CD14-positive monocyte (primary cell): Measurements from ENCODE around the gene TCN2. TPM values are rescaled to one million over a fixed set of nuclear protein-coding genes. Genes with fewer than 3 reads are reported as not detected.

ENCODE experiments used
- DNase-seq, 3 donors: peaks; one replicate each; pipeline ENCODE4 v3.0.0-alpha.2; 2011 to 2022
- H2AFZ ChIP-seq: 2 replicates; pipeline ENCODE4 v1.6.0; 2012; ENCODE audit warnings: mild to moderate bottlenecking, low read depth, low read length, inconsistent platforms; ENCODE audit not compliant: insufficient read depth, poor library complexity, severe bottlenecking
- H3K27ac ChIP-seq, 2 donors: 1 replicate in 1 of 2; 2 replicates in 1 of 2; pipeline ENCODE4 v1.5.1; 2012 to 2013; ENCODE audit warnings: low read length in 2 of 2, control low read depth in 1 of 2, inconsistent platforms in 1 of 2, low read depth in 1 of 2, mild to moderate bottlenecking in 1 of 2
- H3K27me3 ChIP-seq, 2 donors: one replicate each; pipeline versions ENCODE4 v1.6.0 to v1.6.1; 2011 to 2013; ENCODE audit warnings: low read length in 2 of 2; ENCODE audit not compliant: control insufficient read depth in 2 of 2, insufficient read depth in 2 of 2
- H3K36me3 ChIP-seq, 2 donors: replicated peaks in 1 of 2; 1 replicate in 1 of 2; 2 replicates in 1 of 2; pipeline versions ENCODE4 v1.5.1 to v1.6.1; 2012 to 2013; ENCODE audit warnings: low read length in 2 of 2, control low read depth in 1 of 2, inconsistent platforms in 1 of 2, mild to moderate bottlenecking in 1 of 2; ENCODE audit not compliant: insufficient read depth in 2 of 2, control insufficient read depth in 1 of 2
- H3K4me1 ChIP-seq, 2 donors: 1 replicate in 1 of 2; 2 replicates in 1 of 2; pipeline versions ENCODE4 v1.5.1 to v1.6.1; 2012 to 2013; ENCODE audit warnings: low read length in 2 of 2, control low read depth in 1 of 2, inconsistent platforms in 1 of 2, mild to moderate bottlenecking in 1 of 2, moderate library complexity in 1 of 2; ENCODE audit not compliant: insufficient read depth in 2 of 2, control insufficient read depth in 1 of 2
- H3K4me2 ChIP-seq: replicated peaks from 2 replicates; pipeline ENCODE3; 2012; ENCODE audit warnings: low read length, moderate library complexity, mild to moderate bottlenecking; ENCODE audit not compliant: poor library complexity, severe bottlenecking; ENCODE audit errors: extremely low read depth
- H3K4me3 ChIP-seq, 3 experiments: fragments of 200-600 bp in 1 of 3; sonication (generic) in 1 of 3; replicated peaks in 1 of 3; 1 replicate in 2 of 3; 2 replicates in 1 of 3; pipeline ENCODE4 v1.5.1; 2011 to 2013; ENCODE audit warnings: low read length in 3 of 3, mild to moderate bottlenecking in 3 of 3, control low read depth in 2 of 3, low read depth in 2 of 3, inconsistent platforms in 1 of 3, moderate library complexity in 1 of 3
- H3K79me2 ChIP-seq: 2 replicates; pipeline ENCODE4 v1.6.0; 2012; ENCODE audit warnings: mild to moderate bottlenecking, control low read depth, inconsistent platforms, low read length, moderate library complexity; ENCODE audit not compliant: insufficient read depth
- H3K9ac ChIP-seq: 2 replicates; pipeline ENCODE4 v1.6.0; 2017; ENCODE audit warnings: low read length, mild to moderate bottlenecking; ENCODE audit not compliant: insufficient read depth, poor library complexity, severe bottlenecking
- H3K9me3 ChIP-seq, 2 donors: replicated peaks in 1 of 2; 1 replicate in 1 of 2; 2 replicates in 1 of 2; pipeline versions ENCODE4 v1.5.1 to v1.6.1; 2012 to 2013; ENCODE audit warnings: low read length in 2 of 2, control low read depth in 1 of 2; ENCODE audit not compliant: control insufficient read depth in 1 of 2, insufficient read depth in 1 of 2
- H4K20me1 ChIP-seq: 2 replicates; pipeline ENCODE4 v1.6.0; 2012; ENCODE audit warnings: mild to moderate bottlenecking, low read length, control low read depth, moderate library complexity; ENCODE audit not compliant: insufficient read depth
- H3K27ac Mint-ChIP-seq, 7 donors: one replicate each; pipeline ENCODE4 v1.8.0; 2020; ENCODE audit warnings: mild to moderate bottlenecking in 7 of 7, mixed read lengths in 7 of 7, moderate library complexity in 6 of 7, inconsistent platforms in 2 of 7
- H3K27me3 Mint-ChIP-seq, 3 donors: one replicate each; pipeline ENCODE4 v1.8.0; 2021 to 2022; ENCODE audit warnings: low read depth in 3 of 3, mild to moderate bottlenecking in 3 of 3, mixed read lengths in 3 of 3, moderate library complexity in 3 of 3, inconsistent platforms in 1 of 3
- H3K36me3 Mint-ChIP-seq, 2 donors: one replicate each; pipeline ENCODE4 v1.8.0; 2020; ENCODE audit warnings: mixed read lengths in 2 of 2, inconsistent platforms in 1 of 2, mild to moderate bottlenecking in 1 of 2
- H3K4me1 Mint-ChIP-seq: one replicate; pipeline ENCODE4 v1.8.0; 2020; ENCODE audit warnings: mild to moderate bottlenecking, mixed read lengths
- H3K4me3 Mint-ChIP-seq, 2 donors: one replicate each; pipeline ENCODE4 v1.8.0; 2020; ENCODE audit warnings: mild to moderate bottlenecking in 2 of 2, mixed read lengths in 2 of 2, moderate library complexity in 1 of 2
- H3K9me3 Mint-ChIP-seq, 7 donors: one replicate each; pipeline ENCODE4 v1.8.0; 2020 to 2022; ENCODE audit warnings: mixed read lengths in 7 of 7, mild to moderate bottlenecking in 6 of 7, moderate library complexity in 6 of 7, inconsistent platforms in 2 of 7
- WGBS: methylation state at CpG from one replicate; pipeline ENCODE4 v1.1.5; 2013; ENCODE audit warnings: missing lambda C conversion rate; ENCODE audit not compliant: insufficient coverage; 5-methylcytosine and 5-hydroxymethylcytosine counted together
- intact Hi-C, 2 donors: fragments of 100-400 bp; cut with micrococcal nuclease; formaldehyde crosslinking; loops; one replicate each; pipeline versions ENCODE4 v1.15.0 to v1.15.1; 2023
- polyA plus RNA-seq, 3 donors: library from polyadenylated mRNA; depleted of rRNA in 1 of 3; unstranded in 2 of 3; stranded (reverse) in 1 of 3; fragments of 300-500 nt in 2 of 3; fragments of >200 nt in 1 of 3; fragmentation: Illumina TruSeq in 2 of 3; gene quantifications; 1 replicate in 2 of 3; 2 replicates in 1 of 3; pipeline ENCODE4 v1.2.3, GENCODE V29; 2012 to 2021
- TF ChIP-seq, protein P1 (sequence below): fragments of 200-600 bp; IDR thresholded peaks from one replicate; pipeline ENCODE4 v1.8.0; 2022; ENCODE audit warnings: antibody characterized with exemption, mild to moderate bottlenecking

Gene TCN2
- polyA plus RNA-seq, 3 donors: 27.1 to 51.7 (median 45.0) TPM

- Histone ChIP-seq H2AFZ (no peak overlapping the region), H3K4me3 (peak overlapping the region in 1 of 3 experiments; percentile 80), H3K27ac (peak overlapping the region; percentile 90 to 97), H4K20me1 (no peaks in the 10 kb centered on the region), H3K9me3 (no peaks in the 10 kb centered on the region), H3K4me2 (peak overlapping the region; percentile 87), H3K9ac (peak overlapping the region; percentile 66), H3K27me3 (no peaks in the 10 kb centered on the region), H3K4me1 (peaks cover 61 to 66% of the 10 kb centered on the region in 2 donors), H3K36me3 (no peaks in the 10 kb centered on the region), H3K79me2 (no peaks in the 10 kb centered on the region)
- TF ChIP-seq, protein P1, sequence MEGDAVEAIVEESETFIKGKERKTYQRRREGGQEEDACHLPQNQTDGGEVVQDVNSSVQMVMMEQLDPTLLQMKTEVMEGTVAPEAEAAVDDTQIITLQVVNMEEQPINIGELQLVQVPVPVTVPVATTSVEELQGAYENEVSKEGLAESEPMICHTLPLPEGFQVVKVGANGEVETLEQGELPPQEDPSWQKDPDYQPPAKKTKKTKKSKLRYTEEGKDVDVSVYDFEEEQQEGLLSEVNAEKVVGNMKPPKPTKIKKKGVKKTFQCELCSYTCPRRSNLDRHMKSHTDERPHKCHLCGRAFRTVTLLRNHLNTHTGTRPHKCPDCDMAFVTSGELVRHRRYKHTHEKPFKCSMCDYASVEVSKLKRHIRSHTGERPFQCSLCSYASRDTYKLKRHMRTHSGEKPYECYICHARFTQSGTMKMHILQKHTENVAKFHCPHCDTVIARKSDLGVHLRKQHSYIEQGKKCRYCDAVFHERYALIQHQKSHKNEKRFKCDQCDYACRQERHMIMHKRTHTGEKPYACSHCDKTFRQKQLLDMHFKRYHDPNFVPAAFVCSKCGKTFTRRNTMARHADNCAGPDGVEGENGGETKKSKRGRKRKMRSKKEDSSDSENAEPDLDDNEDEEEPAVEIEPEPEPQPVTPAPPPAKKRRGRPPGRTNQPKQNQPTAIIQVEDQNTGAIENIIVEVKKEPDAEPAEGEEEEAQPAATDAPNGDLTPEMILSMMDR: no peak
- Mint-ChIP-seq H3K9me3 (peaks cover 0 to 4% (median 0%) of the 10 kb centered on the region in 7 donors), H3K36me3 (peaks cover 7 to 19% of the 10 kb centered on the region in 2 donors), H3K4me1 (peaks cover 63% of the 10 kb centered on the region), H3K27ac (peak overlapping the region; percentile 95 to 100 (median 99)), H3K27me3 (peaks cover 0 to 2% (median 2%) of the 10 kb centered on the region in 3 donors), H3K4me3 (peak overlapping the region; percentile 82 to 84)
- peak; percentile 92 to 97 (median 94) for DNase-seq
- WGBS: 62% methylated on average over 13 of the region's 17 CpGs
- intact Hi-C loops: loop anchor here in 1 of 2 donors (5.0 kb wide), 1 partner anchor 358 kb away; the partner anchor contains the start of genes MORC2 and TUG1
These were observed 2.5 kb downstream of the TCN2 start for GRCh38 chr22:30609260-30610185.

GRCh38 chr22:30610299-30610698, 3.3 kb downstream of the TCN2 start:
- peak overlapping the region; percentile 90 to 97 for H3K27ac ChIP-seq
- peak overlapping the region in 1 of 3 experiments; percentile 80 for H3K4me3 ChIP-seq
- Mint-ChIP-seq H3K36me3 (peaks cover 7 to 22% of the 10 kb centered on the region in 2 donors), H3K4me3 (peak overlapping the region; percentile 37 to 82), H3K27me3 (peaks cover 1 to 2% (median 2%) of the 10 kb centered on the region in 3 donors), H3K27ac (peak overlapping the region; percentile 95 to 100 (median 99)), H3K4me1 (peaks cover 65% of the 10 kb centered on the region), H3K9me3 (peaks cover 0 to 4% (median 0%) of the 10 kb centered on the region in 7 donors)
- H4K20me1 ChIP-seq: no peaks in the 10 kb centered on the region
- H3K4me1 ChIP-seq: peaks cover 62 to 70% of the 10 kb centered on the region in 2 donors
- H3K9ac ChIP-seq: peak overlapping the region; percentile 66
- H3K36me3 ChIP-seq: no peaks in the 10 kb centered on the region
- WGBS: 2% methylated on average over 6 of the region's 7 CpGs
- intact Hi-C loops: no loop called here
- H3K79me2 ChIP-seq: no peaks in the 10 kb centered on the region
- H2AFZ ChIP-seq: no peak overlapping the region
- H3K4me2 ChIP-seq: peak overlapping the region; percentile 87
- H3K9me3 ChIP-seq: no peaks in the 10 kb centered on the region
- H3K27me3 ChIP-seq: no peaks in the 10 kb centered on the region
- peak; percentile 93 to 96 (median 95) for DNase-seq
- TF ChIP-seq, protein P1: no peak
